GM19452 (cell line): Measurements from ENCODE around the gene RTEL1.

Experiments used
- ATAC-seq: cut with Tn5 transposase; IDR thresholded peaks from one replicate; pipeline ENCODE4 v1.9.1; 2021; ENCODE audit not compliant: unreplicated experiment

Gene RTEL1

GRCh38 chr20:63687419-63688178 lies 29.5 kb downstream of the RTEL1 start:
- ATAC-seq: no peak

- no peak for ATAC-seq
Measured at GRCh38 chr20:63688228-63689045, 30.3 kb downstream of the RTEL1 start.

- no peak for ATAC-seq
Measured at GRCh38 chr20:63689046-63690002, 31.2 kb downstream of the RTEL1 start.

- ATAC-seq: no peak
Measured at GRCh38 chr20:63690003-63690897, 32.1 kb downstream of the RTEL1 start.

GRCh38 chr20:63690898-63691710 lies 33.0 kb downstream of the RTEL1 start:
- no peak for ATAC-seq

GRCh38 chr20:63691711-63692435 lies 33.8 kb downstream of the RTEL1 start:
- no peak for ATAC-seq

- no peak for ATAC-seq
Measured at GRCh38 chr20:63692436-63693082, 34.4 kb downstream of the RTEL1 start.

GRCh38 chr20:63693083-63693732 lies 35.1 kb downstream of the RTEL1 start:
- ATAC-seq: no peak

GRCh38 chr20:63693733-63694583 lies 35.8 kb downstream of the RTEL1 start:
- ATAC-seq: no peak

- no peak for ATAC-seq
Measured at GRCh38 chr20:63694584-63695423, 36.7 kb downstream of the RTEL1 start.

- ATAC-seq: no peak
Measured at GRCh38 chr20:63695424-63696305, 37.6 kb downstream of the RTEL1 start.

GRCh38 chr20:63696306-63696627 lies 38.2 kb downstream of the RTEL1 start:
- ATAC-seq: no peak

- no peak for ATAC-seq
Measured at GRCh38 chr20:63696628-63697356, 38.7 kb downstream of the RTEL1 start, which contains the start of gene TNFRSF6B. Gene TNFRSF6B (plus strand): TSS chr20:63696652. CDS start chr20:63696768, 116 bp downstream.

- ATAC-seq: no peak
Measured at GRCh38 chr20:63697357-63697867, 39.3 kb downstream of the RTEL1 start.
